Activated T-cell treated with anti-CD3 and anti-CD28 coated beads, Interleukin-2, amount 50 U/mL, for 1 hour (primary cell): Measurements from ENCODE around the gene CAPN7.
"Not testable (repeated sequence)": the region's sequence is repeated elsewhere in the genome, so short reads cannot be mapped to it uniquely, and the experiment has no call there.

Experiments used
- DNase-seq: peaks from one replicate; pipeline ENCODE4 v3.0.0-alpha.2; 2020

Gene CAPN7

DNA sequence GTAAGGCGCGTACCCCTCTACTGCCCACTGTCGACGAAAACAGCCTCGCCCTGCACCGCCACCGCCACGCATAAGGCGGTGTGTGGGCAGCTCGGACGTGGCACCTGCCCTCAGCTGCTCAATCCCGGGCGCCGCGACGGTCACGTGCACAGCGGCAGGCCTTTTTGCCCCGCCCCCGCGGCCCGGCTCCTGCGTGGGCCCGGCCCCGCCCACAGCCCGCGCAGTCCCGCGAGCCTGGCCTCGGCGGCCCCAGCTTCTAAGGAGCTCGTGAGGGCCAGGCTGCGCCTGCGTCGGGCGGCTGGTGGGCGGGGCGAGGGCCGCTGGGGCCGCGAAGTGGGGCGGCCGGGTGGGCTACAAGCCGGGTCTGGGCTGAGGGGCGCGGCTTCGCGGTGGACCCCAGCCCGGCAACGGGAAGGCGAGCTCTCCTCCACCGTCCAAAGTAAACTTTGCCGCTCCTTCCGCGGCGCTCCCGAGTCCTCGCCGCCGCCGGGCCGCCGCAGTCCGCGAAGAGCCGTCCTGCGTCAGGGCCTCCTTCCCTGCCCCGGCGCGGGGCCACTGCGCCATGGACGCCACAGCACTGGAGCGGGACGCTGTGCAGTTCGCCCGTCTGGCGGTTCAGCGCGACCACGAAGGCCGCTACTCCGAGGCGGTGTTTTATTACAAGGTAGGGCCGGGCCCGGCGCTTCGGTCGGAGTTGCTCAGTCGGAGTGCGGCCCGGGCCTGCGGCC, at the start of gene CAPN7:
TSS of gene CAPN7 (plus strand) at position 313 of the 728 bp plus-strand sequence. CDS start at position 563, 250 bp downstream.
- peak; percentile 96 for DNase-seq

DNA sequence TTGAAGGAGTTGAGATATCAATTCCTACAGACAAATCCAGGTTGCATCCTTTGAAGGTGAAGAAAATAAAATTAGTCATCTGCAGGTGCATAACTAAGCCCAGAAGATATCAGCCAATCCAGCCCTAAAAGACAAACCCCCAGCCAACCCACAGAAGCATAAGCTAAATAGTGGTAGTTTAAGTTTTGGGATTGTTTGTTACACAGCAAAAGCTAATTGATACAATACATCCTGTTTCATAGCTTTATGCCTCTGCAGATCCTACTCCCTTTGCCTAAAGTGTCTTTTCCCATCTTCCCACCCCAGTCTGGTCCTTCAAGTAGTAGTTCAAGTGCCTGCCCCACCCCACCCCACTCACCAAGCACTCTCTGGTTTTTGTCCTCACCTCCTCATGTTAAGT, 48.6 kb upstream of the CAPN7 start:
- DNase-seq: no peak

DNA sequence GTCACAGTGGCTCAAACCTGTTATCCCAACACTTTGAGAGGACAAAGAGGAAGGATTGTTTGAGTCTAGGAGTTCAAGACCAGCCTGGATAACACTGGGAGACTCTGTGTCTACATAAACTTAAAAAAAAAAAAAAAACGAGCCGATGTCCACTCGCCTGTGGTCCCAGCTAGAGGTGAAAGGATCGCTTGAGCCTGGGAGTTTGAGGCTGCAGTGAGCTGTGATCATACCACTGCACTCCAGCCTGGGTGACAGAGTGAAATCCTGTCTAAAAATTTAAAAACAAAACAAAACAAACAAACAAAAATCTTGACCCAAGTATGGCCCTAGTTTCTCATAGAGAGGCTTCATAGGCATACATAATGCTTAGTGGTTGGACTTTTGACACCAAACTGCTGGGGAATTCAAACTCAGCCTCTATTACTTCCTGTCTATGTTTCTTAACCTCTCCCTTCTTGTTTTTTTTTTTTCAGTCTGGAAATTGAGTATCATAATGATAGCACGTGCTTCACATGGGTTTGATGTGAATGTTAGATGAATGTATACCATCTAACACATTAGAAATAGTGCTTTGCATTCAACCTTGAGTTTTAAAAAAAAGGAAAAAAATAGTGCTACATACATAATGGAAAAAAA, 46.4 kb upstream of the CAPN7 start:
- DNase-seq: no peak

DNA sequence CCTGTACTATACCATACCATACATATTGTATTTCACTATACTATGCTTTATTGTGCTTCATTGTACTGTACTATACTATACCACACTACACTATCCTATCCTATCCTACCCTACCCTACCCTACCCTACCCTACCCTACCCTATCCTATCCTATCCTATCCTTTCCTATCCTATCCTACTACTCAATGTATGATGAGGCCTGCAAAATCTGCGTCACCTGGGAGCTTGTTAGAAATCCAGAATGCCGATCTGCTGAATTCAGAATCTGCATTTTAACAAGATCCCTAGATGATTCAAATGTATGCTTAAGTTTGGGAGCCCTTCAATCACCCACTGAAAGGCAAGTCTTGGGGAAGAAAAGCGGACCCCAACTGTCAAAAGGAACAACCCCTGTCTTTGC, 45.4 kb upstream of the CAPN7 start:
- DNase-seq: no peak

DNA sequence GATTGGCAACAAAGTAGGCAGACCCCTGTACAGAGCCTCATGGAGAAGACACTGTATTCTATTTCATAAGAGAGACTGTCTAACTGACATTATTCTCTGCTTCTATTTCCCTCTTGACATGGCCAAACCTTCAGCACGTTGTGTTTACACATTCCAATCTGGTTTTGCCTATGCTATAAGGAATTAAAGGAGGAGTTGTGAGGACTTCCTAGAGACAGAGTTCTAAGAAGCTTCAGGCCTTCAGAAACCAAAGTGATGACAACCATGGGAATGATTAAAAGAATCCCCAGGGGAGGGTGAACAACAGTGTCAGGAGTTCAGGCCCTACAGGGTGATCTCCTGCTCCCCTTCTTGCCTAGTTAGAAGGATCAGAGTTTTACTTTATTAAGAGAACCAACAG, 44.9 kb upstream of the CAPN7 start:
- no peak for DNase-seq

DNA sequence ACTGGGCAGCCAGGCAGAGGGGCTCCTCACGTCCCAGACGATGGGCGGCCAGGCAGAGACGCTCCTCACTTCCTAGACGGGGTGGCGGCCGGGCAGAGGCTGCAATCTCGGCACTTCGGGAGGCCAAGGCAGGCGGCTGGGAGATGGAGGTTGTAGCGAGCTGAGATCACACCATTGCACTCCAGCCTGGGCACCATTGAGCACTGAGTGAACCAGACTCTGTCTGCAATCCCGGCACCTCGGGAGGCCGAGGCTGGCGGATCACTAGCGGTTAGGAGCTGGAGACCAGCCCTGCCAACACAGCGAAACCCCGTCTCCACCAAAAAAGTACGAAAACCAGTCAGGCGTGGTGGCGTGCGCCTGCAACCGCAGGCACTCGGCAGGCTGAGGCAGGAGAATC, 42.4 kb upstream of the CAPN7 start:
- DNase-seq: not testable (repeated sequence)

DNA sequence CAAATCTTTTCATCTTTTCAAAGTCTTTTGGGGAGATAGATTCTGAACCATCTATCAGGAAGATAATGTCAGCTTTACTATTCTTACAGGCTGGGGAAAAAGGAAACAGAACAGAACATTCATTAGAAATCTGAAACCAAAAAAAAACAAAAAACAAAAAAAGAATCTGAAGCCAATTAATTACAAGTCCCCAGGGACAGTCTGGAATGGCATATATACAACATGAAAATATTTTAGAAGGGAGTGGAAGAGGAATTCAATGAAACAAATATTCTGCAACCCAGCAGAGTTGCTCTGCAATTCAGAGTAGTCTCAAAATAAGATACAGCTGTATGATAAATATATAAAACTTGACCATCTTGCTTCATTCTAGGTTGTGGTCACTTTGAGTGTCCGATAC, 41.7 kb upstream of the CAPN7 start:
- DNase-seq: no peak

DNA sequence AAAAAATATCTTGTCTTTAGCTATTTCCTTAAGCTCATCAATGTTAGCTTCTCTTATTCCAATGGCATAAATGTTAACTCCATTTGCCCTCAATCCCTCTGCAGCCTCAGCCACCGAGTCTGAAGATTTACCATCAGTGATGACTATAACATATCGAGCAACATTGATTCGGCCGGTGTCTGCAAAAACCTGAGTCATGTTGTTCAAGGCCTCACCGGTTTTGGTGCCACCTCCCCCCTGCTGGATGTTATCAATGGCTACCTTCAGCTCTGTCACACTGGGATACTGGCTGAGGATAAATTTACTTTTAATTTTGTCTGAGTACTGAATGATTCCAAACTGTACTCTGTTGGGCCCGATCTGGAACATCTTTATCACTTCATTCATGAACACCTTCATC, 41.0 kb upstream of the CAPN7 start:
- DNase-seq: no peak

DNA sequence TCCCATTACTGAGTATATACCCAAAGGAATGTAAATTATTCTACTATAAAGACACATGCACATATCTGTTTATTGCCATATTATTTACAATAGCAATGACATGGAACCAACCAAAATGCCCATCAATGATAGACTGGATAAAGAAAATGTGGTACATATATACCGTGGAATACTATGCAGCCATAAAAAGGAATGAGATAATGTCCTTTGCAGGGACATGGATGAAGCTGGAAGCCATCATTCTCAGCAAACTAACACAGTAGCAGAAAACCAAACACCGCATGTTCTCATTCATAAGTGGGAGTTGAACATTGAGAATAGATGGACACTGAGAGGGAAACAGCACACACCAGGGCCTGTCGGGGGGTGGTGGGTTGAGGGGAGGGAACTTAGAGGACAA, 39.7 kb upstream of the CAPN7 start:
- DNase-seq: not testable (repeated sequence)

DNA sequence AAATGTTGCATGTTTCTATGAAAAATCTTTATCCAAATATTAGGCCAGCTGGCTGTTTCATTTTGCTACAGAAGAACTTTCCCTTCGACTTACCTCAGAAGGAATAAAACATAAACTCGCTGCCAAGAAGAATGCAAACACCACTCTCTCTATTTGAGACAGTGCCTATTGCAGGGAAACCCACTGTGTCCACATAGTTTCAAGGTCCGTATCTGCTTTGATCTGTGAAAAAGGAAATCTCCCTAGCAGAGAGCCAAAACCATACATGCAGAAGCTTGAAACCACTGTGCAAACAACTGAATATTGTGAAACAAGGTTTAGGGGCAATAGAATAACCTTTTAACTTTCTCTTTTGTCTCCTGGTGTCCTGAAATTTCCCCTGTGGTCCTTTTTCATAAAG, 35.0 kb upstream of the CAPN7 start:
- no peak for DNase-seq

DNA sequence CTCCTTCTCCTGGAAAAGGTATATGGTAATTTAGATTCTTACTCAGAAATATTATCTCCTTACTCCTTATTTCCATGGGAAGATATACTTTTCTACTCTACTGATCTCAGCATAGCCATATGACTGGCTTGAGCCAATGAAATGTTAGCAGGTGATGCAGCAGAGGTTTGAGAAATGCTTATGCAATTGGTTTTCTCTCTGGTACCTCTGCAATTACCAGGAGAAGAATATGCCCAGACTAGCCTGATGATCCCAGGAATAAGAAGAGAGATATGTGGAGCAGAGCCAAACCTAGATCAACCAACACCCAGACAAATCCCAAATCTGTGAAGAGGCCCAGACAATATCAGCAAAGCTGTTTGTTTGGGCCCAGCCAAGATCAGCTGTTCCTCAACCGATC, 33.2 kb upstream of the CAPN7 start:
- no peak for DNase-seq

DNA sequence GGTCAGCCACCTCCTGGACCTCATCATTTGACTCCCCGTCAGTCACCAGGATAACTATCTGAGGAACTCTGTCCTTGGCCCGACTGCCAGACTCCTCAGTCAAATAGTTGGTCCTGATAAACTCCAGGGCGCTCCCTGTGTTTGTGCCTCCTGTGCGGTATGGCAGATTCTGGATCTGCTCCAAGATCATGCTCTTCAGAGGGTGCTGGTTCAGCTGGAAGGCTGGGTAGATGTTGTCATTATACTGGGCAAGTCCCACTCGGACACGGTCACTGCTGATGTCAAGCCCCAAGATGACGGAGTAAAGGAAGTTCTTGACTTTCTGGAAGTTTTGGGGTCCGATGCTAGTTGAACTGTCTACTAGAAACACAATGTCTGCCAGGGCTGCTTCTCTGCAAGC, 31.1 kb upstream of the CAPN7 start:
- no peak for DNase-seq

DNA sequence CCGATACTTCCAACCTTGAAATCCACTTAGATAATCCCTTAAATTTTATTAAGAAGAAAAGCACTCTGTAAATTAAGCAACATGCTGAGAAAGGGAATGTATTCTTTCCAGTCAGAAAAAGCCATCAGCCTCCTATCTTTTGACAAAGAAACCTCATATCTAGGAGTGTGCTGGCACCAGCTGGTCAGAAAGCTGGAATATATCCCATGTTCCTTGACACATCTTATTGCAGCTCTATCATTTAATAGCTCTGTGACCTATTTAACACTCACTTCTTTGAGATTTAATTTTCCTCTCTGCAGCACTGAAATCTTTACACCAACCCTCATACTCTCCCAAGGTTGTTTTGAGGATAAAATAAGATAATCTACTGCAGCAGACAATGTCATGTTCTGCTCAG, 30.4 kb upstream of the CAPN7 start:
- DNase-seq: no peak

DNA sequence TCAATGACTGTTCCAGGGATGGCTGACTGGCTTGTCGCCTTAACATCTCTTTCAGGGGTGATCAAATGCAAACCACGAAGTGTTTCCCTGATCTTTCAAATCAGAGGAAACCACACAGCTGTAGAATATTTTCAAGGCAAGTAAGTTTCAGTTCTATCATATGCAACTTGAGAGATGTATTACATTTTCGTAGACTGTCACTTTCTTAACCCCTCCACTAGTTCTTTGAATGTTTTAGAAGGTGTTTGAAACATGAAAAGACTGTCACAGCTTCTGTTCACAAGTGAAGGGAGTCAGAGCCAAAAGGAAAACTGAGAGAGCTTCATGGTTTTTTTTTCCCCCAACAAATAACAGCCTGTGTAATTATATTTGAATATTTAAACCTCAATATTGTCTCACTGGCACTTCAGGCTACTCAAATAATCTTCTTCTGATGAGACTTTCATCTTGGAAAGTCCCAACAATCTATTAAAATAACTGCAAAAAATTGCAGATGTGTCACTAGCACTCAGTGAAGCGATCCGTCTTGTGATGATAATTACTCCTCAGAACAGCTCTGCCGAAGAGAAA, 25.9 kb upstream of the CAPN7 start:
- DNase-seq: no peak

DNA sequence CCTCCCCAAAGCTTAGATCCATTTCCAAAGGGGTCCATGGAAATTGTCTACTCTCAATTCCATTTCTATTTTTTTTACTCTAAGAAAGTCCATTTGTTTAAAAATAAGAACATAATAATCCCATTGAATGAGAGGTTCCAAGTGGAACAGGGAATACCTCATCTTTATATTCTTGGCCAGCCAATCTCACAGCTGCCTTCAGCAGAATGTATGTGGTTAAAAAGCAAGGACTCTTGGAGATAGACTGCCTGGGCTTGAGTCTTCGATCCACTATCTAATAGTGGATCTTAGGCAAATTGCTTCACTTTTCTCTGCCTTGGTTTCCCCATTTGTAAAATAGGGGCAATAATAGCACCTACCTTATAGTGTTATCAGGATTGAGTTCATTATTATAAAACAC, 24.5 kb upstream of the CAPN7 start:
- DNase-seq: no peak

DNA sequence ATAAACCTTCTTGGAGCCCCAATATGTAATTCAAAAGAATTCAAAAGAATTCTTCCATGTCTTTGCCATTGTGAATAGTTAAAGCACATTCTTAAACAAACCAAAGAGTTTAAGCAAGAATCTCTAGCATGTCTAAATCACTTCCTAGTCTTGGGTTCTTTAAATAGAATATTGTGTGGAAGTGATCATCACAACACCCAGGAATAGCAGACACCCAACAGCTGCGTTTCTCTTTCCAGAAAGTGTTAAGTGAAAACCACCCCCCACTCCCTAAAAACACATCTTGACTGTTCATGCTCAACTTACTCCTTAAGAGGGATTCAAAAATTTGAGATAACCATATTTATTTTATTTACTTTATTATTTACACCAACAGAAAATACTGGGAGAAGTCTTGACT, 24.1 kb upstream of the CAPN7 start:
- no peak for DNase-seq

DNA sequence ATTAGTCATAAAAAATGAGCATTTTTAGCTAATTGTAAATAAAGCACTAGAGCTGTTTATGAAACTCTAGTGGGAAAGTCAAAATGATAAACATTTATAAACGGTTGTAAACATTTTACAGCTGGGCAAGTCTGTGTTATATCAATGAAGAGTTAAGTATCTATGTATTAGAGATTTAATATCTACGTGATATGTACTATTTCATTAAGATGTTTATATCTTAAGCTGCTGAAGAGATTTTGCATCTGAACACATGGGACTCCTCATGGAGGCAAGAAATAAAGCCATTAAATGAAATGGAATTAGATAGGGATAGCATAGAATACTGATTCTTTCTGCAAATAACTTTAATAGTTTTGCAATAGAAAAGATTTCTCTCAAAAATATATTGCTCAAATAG, 23.0 kb upstream of the CAPN7 start:
- DNase-seq: no peak

DNA sequence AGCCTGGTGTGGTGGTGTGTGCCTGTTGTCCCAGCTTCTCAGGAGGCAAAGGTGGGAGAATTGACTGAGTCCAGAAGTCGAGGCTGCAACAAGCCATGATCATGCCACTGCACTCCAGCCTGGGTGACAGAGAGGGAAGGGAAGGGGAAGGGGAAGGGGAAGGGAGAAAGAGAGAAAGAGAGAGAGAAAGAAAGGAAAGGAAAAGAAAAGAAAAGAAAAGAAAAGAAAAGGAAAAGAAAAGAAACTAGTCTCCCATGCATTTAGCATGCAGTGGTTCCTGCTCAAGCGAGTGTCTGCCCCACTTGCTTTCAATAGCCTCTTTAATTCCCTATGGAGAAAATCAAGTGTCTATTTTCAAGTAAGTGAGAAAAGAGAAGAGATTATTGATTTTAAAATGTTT, 20.6 kb upstream of the CAPN7 start:
- no peak for DNase-seq

DNA sequence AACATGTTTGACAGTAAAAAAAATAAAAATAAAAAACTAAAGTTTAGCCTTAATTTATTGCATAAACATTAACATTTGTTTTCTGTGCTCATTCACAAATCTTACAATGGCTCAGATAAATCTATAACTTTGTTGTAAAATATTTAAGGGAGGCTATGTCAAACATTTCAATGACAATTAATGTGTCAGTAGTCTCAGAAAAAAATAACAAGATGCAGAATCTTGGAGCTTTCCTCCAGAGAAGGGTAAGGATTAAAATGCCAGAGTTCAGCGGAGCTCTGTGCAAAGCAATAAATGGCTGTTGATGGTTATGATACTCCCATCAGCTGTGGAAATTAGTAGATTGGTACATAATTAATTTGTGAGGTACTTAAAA, 20.0 kb upstream of the CAPN7 start:
- no peak for DNase-seq

DNA sequence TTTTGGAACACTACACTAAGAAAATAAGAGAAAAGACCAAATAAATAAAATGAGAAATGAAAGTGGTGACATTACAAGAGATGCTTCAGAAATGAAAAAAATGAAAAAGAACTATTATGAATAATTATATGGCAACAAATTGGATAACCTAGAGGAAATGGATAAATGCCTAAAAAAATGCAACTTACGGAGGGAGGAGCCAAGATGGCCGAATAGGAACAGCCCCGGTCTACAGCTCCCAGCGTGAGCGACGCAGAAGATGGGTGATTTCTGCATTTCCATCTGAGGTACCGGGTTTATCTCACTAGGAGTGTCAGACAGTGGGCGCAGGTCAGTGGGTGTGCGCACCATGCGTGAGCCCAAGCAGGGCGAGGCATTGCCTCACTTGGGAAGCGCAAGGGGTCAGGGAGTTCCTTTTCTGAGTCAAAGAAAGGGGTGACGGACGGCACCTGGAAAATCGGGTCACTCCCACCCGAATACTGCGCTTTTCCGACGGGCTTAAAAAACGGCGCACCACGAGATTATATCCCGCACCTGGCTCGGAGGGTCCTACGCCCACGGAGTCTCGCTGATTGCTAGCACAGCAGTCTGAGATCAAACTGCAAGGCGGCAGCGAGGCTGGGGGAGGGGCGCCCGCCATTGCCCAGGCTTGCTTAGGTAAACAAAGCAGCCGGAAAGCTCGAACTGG, 19.4 kb upstream of the CAPN7 start:
- DNase-seq: not testable (repeated sequence)

DNA sequence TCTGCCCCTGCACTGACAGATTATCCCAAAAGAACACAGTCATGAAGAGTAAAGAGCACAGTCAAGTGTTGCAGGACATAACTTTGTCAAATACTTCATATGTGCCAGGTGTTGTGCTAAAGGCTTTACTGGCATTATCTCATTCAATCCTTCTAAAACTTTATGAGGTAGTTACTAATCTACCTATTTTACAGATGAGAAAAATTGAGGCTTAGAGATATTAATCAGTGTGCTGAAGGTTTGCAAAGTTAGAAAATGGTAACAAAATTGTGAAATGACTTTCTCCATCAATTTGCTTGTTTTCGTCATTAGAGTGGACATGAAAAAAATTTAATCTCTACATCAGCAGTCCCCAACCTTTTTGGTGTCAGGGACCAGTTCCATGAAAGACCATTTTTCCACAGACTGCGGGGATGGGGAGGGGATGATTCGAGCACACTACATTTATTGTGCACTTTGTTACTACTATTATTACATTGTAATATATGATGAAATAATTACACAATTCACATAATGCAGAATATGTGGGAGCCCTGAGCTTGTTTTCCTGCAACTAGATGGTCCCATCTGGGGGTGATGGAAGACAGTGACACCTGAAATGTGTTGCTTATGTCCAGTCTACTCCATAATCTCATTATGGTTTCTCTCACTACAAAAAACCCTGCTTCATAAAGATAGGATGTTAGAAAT, 8.6 kb upstream of the CAPN7 start:
- no peak for DNase-seq

DNA sequence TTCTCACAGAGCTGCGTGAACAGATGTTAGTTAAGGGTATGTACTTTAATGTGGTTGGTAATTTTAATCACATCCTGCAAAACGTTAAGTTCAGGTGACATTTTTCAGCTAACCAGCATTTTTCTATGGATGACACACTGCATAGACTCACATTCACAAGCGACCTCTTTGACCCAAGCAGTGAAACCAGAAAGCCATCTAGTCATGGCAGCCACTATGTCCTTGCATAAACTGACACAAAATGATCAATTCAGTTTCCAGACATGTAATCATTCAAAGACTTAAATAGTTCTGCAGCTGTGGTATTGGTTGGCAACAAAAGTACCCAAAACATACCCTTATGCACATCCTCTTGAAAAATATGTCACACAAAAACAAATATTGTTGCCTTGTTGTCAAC, 7.4 kb upstream of the CAPN7 start:
- no peak for DNase-seq

DNA sequence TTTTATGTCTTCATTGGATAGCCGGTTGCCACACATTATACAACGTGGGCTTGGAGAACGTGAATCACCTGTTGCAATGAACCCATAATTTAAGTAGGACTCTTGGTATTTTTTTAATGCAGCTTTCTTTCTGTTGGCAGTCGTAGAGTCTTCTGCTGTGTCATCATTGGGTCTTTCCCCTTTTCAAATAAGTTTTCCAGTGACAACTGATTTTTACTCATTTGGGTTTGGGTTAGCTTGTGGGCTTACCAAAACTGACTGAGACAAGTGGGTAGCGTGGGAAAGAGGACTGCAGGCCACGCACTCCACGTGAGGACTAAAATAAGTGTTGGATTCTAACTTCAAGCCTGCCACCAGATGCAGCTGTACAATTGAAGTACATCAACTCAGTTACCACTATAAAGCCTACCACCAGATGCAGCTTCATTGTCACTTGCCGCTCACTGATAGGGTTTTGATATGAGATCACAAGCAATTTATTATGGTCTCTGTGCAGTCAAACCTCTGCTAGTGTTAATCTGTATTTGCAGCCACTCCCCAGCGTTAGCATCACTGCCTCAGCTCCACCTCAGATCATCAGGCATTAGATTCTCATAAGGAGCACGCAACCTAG, 6.4 kb upstream of the CAPN7 start:
- DNase-seq: no peak
